ENCODE data around the gene PCDHGB6.
"Not testable (repeated sequence)": the region's sequence is repeated elsewhere in the genome, so short reads cannot be mapped to it uniquely, and the experiment has no call there.

GRCh38 chr5:141414548-141415274 is 6.9 kb downstream of the PCDHGB6 start:
- not testable (repeated sequence) for TF ChIP-seq CTCF, EZH2phosphoT487 (IDR thresholded peaks at IDR 0.05; ENCODE audit: low read length)
